22Rv1 (cell line): ENCODE results near the gene AFG3L2.

Source experiments
- H3K27ac ChIP-seq: fragments of 450-650 bp; 2 replicates; pipeline ENCODE4 v1.5.1; 2017
- CTCF ChIP-seq: fragments of 450-650 bp; IDR thresholded peaks from 2 replicates; pipeline ENCODE4 v1.5.1; 2017; ENCODE audit warnings: mild to moderate bottlenecking
- ZFX ChIP-seq: fragments of 450-650 bp; IDR thresholded peaks from 2 replicates; pipeline ENCODE4 v1.6.1; 2017; ENCODE audit warnings: antibody characterized with exemption, borderline replicate concordance

AFG3L2 gene

GRCh38 chr18:12328179-12328823 lies 48.7 kb downstream of the AFG3L2 start:
- no peak overlapping the region for H3K27ac ChIP-seq
- TF ChIP-seq ZFX = no peak
- peak; percentile 75 for TF ChIP-seq CTCF

GRCh38 chr18:12327510-12328178 lies 49.4 kb downstream of the AFG3L2 start:
- TF ChIP-seq ZFX (no peak), CTCF (peak; percentile 97)
- no peak overlapping the region for H3K27ac ChIP-seq

GRCh38 chr18:12326711-12327460 lies 50.1 kb downstream of the AFG3L2 start:
- no peak overlapping the region for H3K27ac ChIP-seq
- TF ChIP-seq CTCF (no peak), ZFX (no peak)

GRCh38 chr18:12325726-12326245 lies 51.2 kb downstream of the AFG3L2 start:
- TF ChIP-seq CTCF = no peak
- no peak for TF ChIP-seq ZFX
- no peak overlapping the region for H3K27ac ChIP-seq

- no peak for TF ChIP-seq ZFX
- TF ChIP-seq CTCF = no peak
- no peak overlapping the region for H3K27ac ChIP-seq
Observed at GRCh38 chr18:12324991-12325725, 51.9 kb downstream of the AFG3L2 start.

- TF ChIP-seq CTCF = no peak
- no peak for TF ChIP-seq ZFX
- H3K27ac ChIP-seq = no peak overlapping the region
Observed at GRCh38 chr18:12321333-12321732, 55.7 kb downstream of the AFG3L2 start.
